Measurements from ENCODE around the gene HNRNPUL1.
"Not testable (repeated sequence)": the region's sequence is repeated elsewhere in the genome, so short reads cannot be mapped to it uniquely, and the experiment has no call there.

Gene HNRNPUL1

GRCh38 chr19:41278478-41278877, 14.3 kb downstream of the HNRNPUL1 start:
- DNase-seq: no peak

GRCh38 chr19:41288673-41289530, 24.7 kb downstream of the HNRNPUL1 start:
- no peak for DNase-seq

- not testable (repeated sequence) for DNase-seq
These were observed 25.6 kb downstream of the HNRNPUL1 start for GRCh38 chr19:41289814-41290213.

GRCh38 chr19:41294393-41294792, 30.2 kb downstream of the HNRNPUL1 start:
- DNase-seq: no peak

- no peak for DNase-seq
These were observed 31.3 kb downstream of the HNRNPUL1 start for GRCh38 chr19:41295499-41295898.

GRCh38 chr19:41296433-41296871, 32.3 kb downstream of the HNRNPUL1 start:
- DNase-seq: no peak

GRCh38 chr19:41297628-41298347, 33.6 kb downstream of the HNRNPUL1 start:
- DNase-seq: no peak

GRCh38 chr19:41298348-41298964, 34.3 kb downstream of the HNRNPUL1 start:
- no peak for DNase-seq

- DNase-seq: no peak
These were observed 35.0 kb downstream of the HNRNPUL1 start for GRCh38 chr19:41299046-41299754.

GRCh38 chr19:41299755-41300089, 35.5 kb downstream of the HNRNPUL1 start:
- no peak for DNase-seq

GRCh38 chr19:41300555-41300954, 36.4 kb downstream of the HNRNPUL1 start:
- no peak for DNase-seq

GRCh38 chr19:41302624-41303351, 38.6 kb downstream of the HNRNPUL1 start:
- DNase-seq: no peak

GRCh38 chr19:41303954-41304353, 39.8 kb downstream of the HNRNPUL1 start:
- DNase-seq: no peak

- DNase-seq: no peak
These were observed 40.7 kb downstream of the HNRNPUL1 start for GRCh38 chr19:41304706-41305483.

GRCh38 chr19:41305927-41306793, 42.0 kb downstream of the HNRNPUL1 start:
- DNase-seq: no peak

GRCh38 chr19:41307090-41307875, 43.1 kb downstream of the HNRNPUL1 start:
- no peak for DNase-seq

- no peak for DNase-seq
These were observed 43.8 kb downstream of the HNRNPUL1 start for GRCh38 chr19:41307954-41308449.

- no peak for DNase-seq
These were observed 44.4 kb downstream of the HNRNPUL1 start for GRCh38 chr19:41308450-41309179.

All from NCI-H187 treated with DMSO at 0.1 percent for 48 hours (cell line).